ENCODE results near the gene OTOS. TPM values are rescaled to one million over a fixed set of nuclear protein-coding genes. Genes with fewer than 3 reads are reported as not detected.

The OTOS gene
- total and polyA plus RNA-seq, 2 of the 4 experiments (the other 2 are of a cell fraction) = 0.34 TPM; not detected in 1

- in situ Hi-C loops (cut with MboI; ENCODE audit: low sequenced_read_pairs) = loop anchor here (25.0 kb wide), 1 partner anchor 1095 kb away; no protein-coding TSS in a partner anchor
- CTCF ChIA-PET = no interaction called here
These were observed 7.8 kb downstream of the OTOS start for GRCh38 chr2:240132651-240132980.

More at GRCh38 chr2:240132651-240132980, 7.8 kb downstream of the OTOS start:
- Histone ChIP-seq H4K8ac (ENCODE audit: low read depth in 2 of 2, low read length in 2 of 2) (no peak overlapping the region), H3K56ac (ENCODE audit: extremely low read depth, insufficient read depth, low read length) (no peak overlapping the region), H2BK120ac (ENCODE audit: low read depth, low read length) (no peak overlapping the region), H2AK5ac (ENCODE audit: low read depth, low read length) (no peak overlapping the region), H3K9me3 (ENCODE audit: control insufficient read depth, insufficient read depth, low read length) (no peaks in the 10 kb centered on the region), H2BK15ac (ENCODE audit: low read depth, low read length) (no peak overlapping the region), H3K4ac (ENCODE audit: low read depth, low read length) (no peak overlapping the region), H3K4me3 (ENCODE audit: insufficient read depth, low read depth, low read length) (no peak overlapping the region), H3K14ac (replicated peaks; ENCODE audit: low read depth, low read length) (no peak overlapping the region), H3K36me3 (ENCODE audit: control insufficient read depth, insufficient read depth, low read length) (peaks cover 46% of the 10 kb centered on the region), H4K91ac (ENCODE audit: insufficient read depth, low read depth, low read length) (no peak overlapping the region), H4K5ac (ENCODE audit: low read depth, low read length) (no peak overlapping the region), H3K18ac (ENCODE audit: low read depth, low read length) (no peak overlapping the region), H2AFZ (replicated peaks; ENCODE audit: low read length, poor library complexity) (no peak overlapping the region), H3K9ac (ENCODE audit: low read depth, low read length) (no peak overlapping the region), H2AK9ac (replicated peaks; ENCODE audit: low read depth, low read length, poor library complexity) (no peak overlapping the region), H3K9me1 (ENCODE audit: insufficient read depth, low read length) (no peaks in the 10 kb centered on the region), H4K20me1 (ENCODE audit: insufficient read depth, low read length) (peaks cover 14% of the 10 kb centered on the region; the same call in 1 of the 2 replicates), H2BK5ac (ENCODE audit: low read depth, low read length, poor library complexity, severe bottlenecking) (no peak overlapping the region), H3K79me1 (ENCODE audit: low read depth in 1 of 2, low read length in 2 of 2) (peaks cover 0 to 30% of the 10 kb centered on the region in 2 experiments; a peak in 3 of 4 replicates), H2BK20ac (ENCODE audit: low read depth, low read length) (no peak overlapping the region), H3K4me1 (ENCODE audit: control insufficient read depth, insufficient read depth, low read length) (peaks cover 9% of the 10 kb centered on the region), H3K27me3 (ENCODE audit: control insufficient read depth, insufficient read depth, low read length) (no peaks in the 10 kb centered on the region), H3K27ac (ENCODE audit: insufficient read depth, low read length) (no peak overlapping the region), H3K4me2 (ENCODE audit: low read depth, low read length) (no peak overlapping the region), H3K23ac (ENCODE audit: low read depth, low read length) (no peak overlapping the region)
- TF ChIP-seq RFX5 (IDR thresholded peaks at IDR 0.05; ENCODE audit: low read depth, low read length) (no peak), CTCF (conservative IDR thresholded peaks at IDR 0.05; ENCODE audit: low read depth, low read length) (no peak), SMC3 (IDR thresholded peaks at IDR 0.05; ENCODE audit: low read depth, low read length) (no peak), RCOR1 (IDR thresholded peaks at IDR 0.05; ENCODE audit: insufficient replicate concordance, low read length) (no peak), ELK1 (IDR thresholded peaks at IDR 0.05; ENCODE audit: borderline replicate concordance, low read depth, low read length) (no peak), POLR2A (IDR thresholded peaks at IDR 0.05; ENCODE audit: low read depth, low read length) (no peak), BHLHE40 (IDR thresholded peaks at IDR 0.05; ENCODE audit: low read depth, low read length) (no peak), MXI1 (IDR thresholded peaks at IDR 0.05; ENCODE audit: borderline replicate concordance, low read depth, low read length) (no peak)
- TF ChIP-seq, protein P1, sequence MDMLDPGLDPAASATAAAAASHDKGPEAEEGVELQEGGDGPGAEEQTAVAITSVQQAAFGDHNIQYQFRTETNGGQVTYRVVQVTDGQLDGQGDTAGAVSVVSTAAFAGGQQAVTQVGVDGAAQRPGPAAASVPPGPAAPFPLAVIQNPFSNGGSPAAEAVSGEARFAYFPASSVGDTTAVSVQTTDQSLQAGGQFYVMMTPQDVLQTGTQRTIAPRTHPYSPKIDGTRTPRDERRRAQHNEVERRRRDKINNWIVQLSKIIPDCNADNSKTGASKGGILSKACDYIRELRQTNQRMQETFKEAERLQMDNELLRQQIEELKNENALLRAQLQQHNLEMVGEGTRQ (IDR thresholded peaks at IDR 0.05; ENCODE audit: low read depth, low read length) = no peak
- POLR2A ChIA-PET (ENCODE audit: unreplicated experiment) = no interaction called here
- ATAC-seq (ENCODE audit: low read depth) (no peak), DNase-seq (no peak)
- dilution Hi-C loops (cut with HindIII; ENCODE audit: low sequenced_read_pairs, unreplicated experiment) = no loop called here
- WGBS, 2 experiments (ENCODE audit: extremely low coverage in 2 of 2, insufficient read length in 1 of 2) = no CpG with 5 or more reads among the region's 5 CpGs
- intact Hi-C loops (cut with micrococcal nuclease) = no loop called here
- BruUV-seq (replicated peaks) = no TSS peak

Data from IMR-90 (cell line).